HepG2 (cell line): ENCODE data around the gene CDC37. TPM values are rescaled to one million over a fixed set of nuclear protein-coding genes. Genes with fewer than 3 reads are reported as not detected.

Experiments
- HOXA3 ChIP-seq: sonication (generic); formaldehyde crosslinking; IDR thresholded peaks from 2 replicates; pipeline ENCODE4 v1.5.0; 2020; ENCODE audit warnings: missing genetic modification reagents
- HOXA7 ChIP-seq: sonication (generic); formaldehyde crosslinking; IDR thresholded peaks from 2 replicates; pipeline ENCODE4 v1.8.1; 2022; ENCODE audit warnings: mild to moderate bottlenecking, missing genetic modification reagents, moderate library complexity
- MAZ ChIP-seq, 2 experiments: sonication (generic) in 1 of 2; formaldehyde crosslinking in 1 of 2; IDR thresholded peaks; 2 replicates each; pipeline versions ENCODE4 v1.5.0 to v1.6.1; 2012 to 2020; ENCODE audit warnings: low read depth in 2 of 2, mild to moderate bottlenecking in 2 of 2, borderline replicate concordance in 1 of 2, improper control_type of control experiment in 1 of 2, low read length in 1 of 2, missing genetic modification reagents in 1 of 2, moderate library complexity in 1 of 2
- MEF2D ChIP-seq: sonication (generic); formaldehyde crosslinking; IDR thresholded peaks from 2 replicates; pipeline ENCODE4 v1.5.1; 2020; ENCODE audit warnings: mild to moderate bottlenecking, missing genetic modification reagents
- ONECUT2 ChIP-seq: sonication (generic); formaldehyde crosslinking; IDR thresholded peaks from 2 replicates; pipeline ENCODE4 v1.4.0; 2020; ENCODE audit warnings: missing genetic modification reagents
- TCF12 ChIP-seq, 2 experiments: fragments of 450-650 bp in 1 of 2; sonication (generic) in 1 of 2; formaldehyde crosslinking in 1 of 2; IDR thresholded peaks; 2 replicates each; pipeline versions ENCODE4 v1.6.1 to v1.8.0; 2017 to 2022; ENCODE audit warnings: antibody characterized with exemption in 1 of 2, mild to moderate bottlenecking in 1 of 2, missing genetic modification reagents in 1 of 2, moderate library complexity in 1 of 2
- YEATS4 ChIP-seq: sonication (generic); formaldehyde crosslinking; IDR thresholded peaks from 2 replicates; pipeline ENCODE4 v1.4.0; 2020; ENCODE audit warnings: missing genetic modification reagents, borderline replicate concordance
- ZNF546 ChIP-seq: sonication (generic); formaldehyde crosslinking; conservative IDR thresholded peaks from 2 replicates; pipeline ENCODE4 v1.8.1; 2023; ENCODE audit warnings: mild to moderate bottlenecking, missing genetic modification reagents
- polyA plus RNA-seq, 8 experiments: library from polyadenylated mRNA; depleted of rRNA in 3 of 8; stranded (reverse) in 7 of 8; unstranded in 1 of 8; fragments of >200 nt; fragmentation: Illumina TruSeq in 4 of 8; extraction: Trizol in 4 of 8; gene quantifications; 2 replicates each; pipeline versions ENCODE4 v1.2.1 to v1.2.3, GENCODE V29; 2011 to 2016; ENCODE audit warnings: low read depth in 4 of 8, missing spikeins in 1 of 8, mixed read lengths in 1 of 8; ENCODE audit not compliant: insufficient read depth in 1 of 8
- total RNA-seq, 5 experiments: library from RNA; depleted of rRNA; stranded (reverse); fragments of >200 nt; fragmentation: Illumina TruSeq; extraction: Trizol; gene quantifications; 2 replicates each; pipeline ENCODE4 v1.2.3, GENCODE V29; 2016; ENCODE audit warnings: low read depth in 1 of 5
- TF ChIP-seq, protein P1 (sequence below): sonication (generic); formaldehyde crosslinking; conservative IDR thresholded peaks from 2 replicates; pipeline ENCODE4 v1.8.0; 2022; ENCODE audit warnings: low read depth, missing genetic modification reagents
- TF ChIP-seq, protein P2 (sequence below): sonication (generic); formaldehyde crosslinking; IDR thresholded peaks from 2 replicates; pipeline ENCODE4 v1.5.1; 2020; ENCODE audit warnings: mild to moderate bottlenecking, missing genetic modification reagents, moderate library complexity
- TF ChIP-seq, protein P3 (sequence below): sonication (generic); formaldehyde crosslinking; IDR thresholded peaks from 2 replicates; pipeline ENCODE4 v1.9.0; 2021; ENCODE audit warnings: missing genetic modification reagents, borderline replicate concordance
- TF ChIP-seq, protein P4 (sequence below), 2 experiments: fragments of 450-650 bp in 1 of 2; sonication (generic) in 1 of 2; formaldehyde crosslinking in 1 of 2; IDR thresholded peaks; 2 replicates each; pipeline versions ENCODE4 v1.6.1 to v1.8.0; 2016 to 2022; ENCODE audit warnings: antibody characterized with exemption in 1 of 2, mild to moderate bottlenecking in 1 of 2, missing genetic modification reagents in 1 of 2

Gene CDC37
- total and polyA plus RNA-seq, 2 of the 13 experiments (the other 11 are each of a cell fraction or from before 2014, with no cell fraction given) = 158 to 177 TPM

DNA sequence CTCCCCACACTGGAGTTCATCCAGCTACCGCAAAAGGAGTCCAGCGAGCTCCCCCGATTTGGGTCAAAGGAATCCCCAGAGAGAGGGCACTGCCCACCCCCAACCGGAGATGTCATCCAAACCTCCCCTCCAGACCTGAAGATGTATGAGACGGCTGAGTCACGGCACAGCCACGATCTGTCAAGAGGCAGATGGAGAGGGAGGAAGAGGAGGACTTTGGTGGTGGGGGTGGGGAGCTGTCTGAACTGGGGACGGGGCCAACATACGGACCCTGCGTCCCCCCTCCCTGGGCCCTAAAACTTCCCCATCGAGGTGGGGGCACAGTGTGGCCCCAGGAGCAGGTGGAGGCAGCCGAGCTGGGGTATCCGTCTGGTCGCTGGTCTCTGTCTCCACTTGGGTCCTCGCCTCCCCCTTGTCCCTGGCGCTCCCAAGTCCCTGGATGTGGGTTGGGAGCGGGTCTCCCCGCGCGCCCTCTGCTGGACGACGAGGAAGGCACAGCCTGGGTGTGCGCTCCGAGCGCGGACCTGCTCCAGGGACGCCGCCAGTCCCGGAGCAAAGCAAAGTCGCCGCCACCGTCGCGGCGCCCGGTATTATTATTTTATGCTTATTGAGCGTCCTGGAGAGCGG lies 20.8 kb upstream of the CDC37 start (continued):
- no peak for TF ChIP-seq HOXA7 (CRISPR knock-in tag)
- TF ChIP-seq, protein P1, sequence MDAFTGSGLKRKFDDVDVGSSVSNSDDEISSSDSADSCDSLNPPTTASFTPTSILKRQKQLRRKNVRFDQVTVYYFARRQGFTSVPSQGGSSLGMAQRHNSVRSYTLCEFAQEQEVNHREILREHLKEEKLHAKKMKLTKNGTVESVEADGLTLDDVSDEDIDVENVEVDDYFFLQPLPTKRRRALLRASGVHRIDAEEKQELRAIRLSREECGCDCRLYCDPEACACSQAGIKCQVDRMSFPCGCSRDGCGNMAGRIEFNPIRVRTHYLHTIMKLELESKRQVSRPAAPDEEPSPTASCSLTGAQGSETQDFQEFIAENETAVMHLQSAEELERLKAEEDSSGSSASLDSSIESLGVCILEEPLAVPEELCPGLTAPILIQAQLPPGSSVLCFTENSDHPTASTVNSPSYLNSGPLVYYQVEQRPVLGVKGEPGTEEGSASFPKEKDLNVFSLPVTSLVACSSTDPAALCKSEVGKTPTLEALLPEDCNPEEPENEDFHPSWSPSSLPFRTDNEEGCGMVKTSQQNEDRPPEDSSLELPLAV (CRISPR knock-in tag) = no peak
- TF ChIP-seq, protein P2, sequence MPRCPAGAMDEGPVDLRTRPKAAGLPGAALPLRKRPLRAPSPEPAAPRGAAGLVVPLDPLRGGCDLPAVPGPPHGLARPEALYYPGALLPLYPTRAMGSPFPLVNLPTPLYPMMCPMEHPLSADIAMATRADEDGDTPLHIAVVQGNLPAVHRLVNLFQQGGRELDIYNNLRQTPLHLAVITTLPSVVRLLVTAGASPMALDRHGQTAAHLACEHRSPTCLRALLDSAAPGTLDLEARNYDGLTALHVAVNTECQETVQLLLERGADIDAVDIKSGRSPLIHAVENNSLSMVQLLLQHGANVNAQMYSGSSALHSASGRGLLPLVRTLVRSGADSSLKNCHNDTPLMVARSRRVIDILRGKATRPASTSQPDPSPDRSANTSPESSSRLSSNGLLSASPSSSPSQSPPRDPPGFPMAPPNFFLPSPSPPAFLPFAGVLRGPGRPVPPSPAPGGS (CRISPR knock-in tag) = no peak
- peak; percentile 24; the same call in 1 of the 2 replicates for TF ChIP-seq HOXA3 (CRISPR knock-in tag)
- TF ChIP-seq, protein P3, sequence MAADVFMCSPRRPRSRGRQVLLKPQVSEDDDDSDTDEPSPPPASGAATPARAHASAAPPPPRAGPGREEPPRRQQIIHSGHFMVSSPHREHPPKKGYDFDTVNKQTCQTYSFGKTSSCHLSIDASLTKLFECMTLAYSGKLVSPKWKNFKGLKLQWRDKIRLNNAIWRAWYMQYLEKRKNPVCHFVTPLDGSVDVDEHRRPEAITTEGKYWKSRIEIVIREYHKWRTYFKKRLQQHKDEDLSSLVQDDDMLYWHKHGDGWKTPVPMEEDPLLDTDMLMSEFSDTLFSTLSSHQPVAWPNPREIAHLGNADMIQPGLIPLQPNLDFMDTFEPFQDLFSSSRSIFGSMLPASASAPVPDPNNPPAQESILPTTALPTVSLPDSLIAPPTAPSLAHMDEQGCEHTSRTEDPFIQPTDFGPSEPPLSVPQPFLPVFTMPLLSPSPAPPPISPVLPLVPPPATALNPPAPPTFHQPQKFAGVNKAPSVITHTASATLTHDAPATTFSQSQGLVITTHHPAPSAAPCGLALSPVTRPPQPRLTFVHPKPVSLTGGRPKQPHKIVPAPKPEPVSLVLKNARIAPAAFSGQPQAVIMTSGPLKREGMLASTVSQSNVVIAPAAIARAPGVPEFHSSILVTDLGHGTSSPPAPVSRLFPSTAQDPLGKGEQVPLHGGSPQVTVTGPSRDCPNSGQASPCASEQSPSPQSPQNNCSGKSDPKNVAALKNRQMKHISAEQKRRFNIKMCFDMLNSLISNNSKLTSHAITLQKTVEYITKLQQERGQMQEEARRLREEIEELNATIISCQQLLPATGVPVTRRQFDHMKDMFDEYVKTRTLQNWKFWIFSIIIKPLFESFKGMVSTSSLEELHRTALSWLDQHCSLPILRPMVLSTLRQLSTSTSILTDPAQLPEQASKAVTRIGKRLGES (CRISPR knock-in tag) = no peak
- no peak for TF ChIP-seq YEATS4 (CRISPR knock-in tag)
- TF ChIP-seq, protein P4, sequence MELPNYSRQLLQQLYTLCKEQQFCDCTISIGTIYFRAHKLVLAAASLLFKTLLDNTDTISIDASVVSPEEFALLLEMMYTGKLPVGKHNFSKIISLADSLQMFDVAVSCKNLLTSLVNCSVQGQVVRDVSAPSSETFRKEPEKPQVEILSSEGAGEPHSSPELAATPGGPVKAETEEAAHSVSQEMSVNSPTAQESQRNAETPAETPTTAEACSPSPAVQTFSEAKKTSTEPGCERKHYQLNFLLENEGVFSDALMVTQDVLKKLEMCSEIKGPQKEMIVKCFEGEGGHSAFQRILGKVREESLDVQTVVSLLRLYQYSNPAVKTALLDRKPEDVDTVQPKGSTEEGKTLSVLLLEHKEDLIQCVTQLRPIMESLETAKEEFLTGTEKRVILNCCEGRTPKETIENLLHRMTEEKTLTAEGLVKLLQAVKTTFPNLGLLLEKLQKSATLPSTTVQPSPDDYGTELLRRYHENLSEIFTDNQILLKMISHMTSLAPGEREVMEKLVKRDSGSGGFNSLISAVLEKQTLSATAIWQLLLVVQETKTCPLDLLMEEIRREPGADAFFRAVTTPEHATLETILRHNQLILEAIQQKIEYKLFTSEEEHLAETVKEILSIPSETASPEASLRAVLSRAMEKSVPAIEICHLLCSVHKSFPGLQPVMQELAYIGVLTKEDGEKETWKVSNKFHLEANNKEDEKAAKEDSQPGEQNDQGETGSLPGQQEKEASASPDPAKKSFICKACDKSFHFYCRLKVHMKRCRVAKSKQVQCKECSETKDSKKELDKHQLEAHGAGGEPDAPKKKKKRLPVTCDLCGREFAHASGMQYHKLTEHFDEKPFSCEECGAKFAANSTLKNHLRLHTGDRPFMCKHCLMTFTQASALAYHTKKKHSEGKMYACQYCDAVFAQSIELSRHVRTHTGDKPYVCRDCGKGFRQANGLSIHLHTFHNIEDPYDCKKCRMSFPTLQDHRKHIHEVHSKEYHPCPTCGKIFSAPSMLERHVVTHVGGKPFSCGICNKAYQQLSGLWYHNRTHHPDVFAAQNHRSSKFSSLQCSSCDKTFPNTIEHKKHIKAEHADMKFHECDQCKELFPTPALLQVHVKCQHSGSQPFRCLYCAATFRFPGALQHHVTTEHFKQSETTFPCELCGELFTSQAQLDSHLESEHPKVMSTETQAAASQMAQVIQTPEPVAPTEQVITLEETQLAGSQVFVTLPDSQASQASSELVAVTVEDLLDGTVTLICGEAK (IDR thresholded peaks at IDR 0.05) = no peak
- TF ChIP-seq, protein P4 (CRISPR knock-in tag; IDR thresholded peaks at IDR 0.05) = no peak
- TF ChIP-seq TCF12 (IDR thresholded peaks at IDR 0.05) = no peak
- TF ChIP-seq TCF12 (CRISPR knock-in tag; IDR thresholded peaks at IDR 0.05) = no peak
- no peak for TF ChIP-seq MAZ (IDR thresholded peaks at IDR 0.05; ENCODE audit: borderline replicate concordance, low read depth, low read length)
- peak; percentile 56; the same call in 1 of the 2 replicates for TF ChIP-seq MAZ (CRISPR knock-in tag; IDR thresholded peaks at IDR 0.05; ENCODE audit: low read depth)
- TF ChIP-seq ONECUT2 (CRISPR knock-in tag) = no peak; the same call in 1 of the 2 replicates
- TF ChIP-seq ZNF546 (CRISPR knock-in tag) = no peak
- TF ChIP-seq MEF2D (CRISPR knock-in tag) = no peak
